ENCODE results near the gene CHCHD3.
"Not testable (repeated sequence)": the region's sequence is repeated elsewhere in the genome, so short reads cannot be mapped to it uniquely, and the experiment has no call there.

The CHCHD3 gene

DNA sequence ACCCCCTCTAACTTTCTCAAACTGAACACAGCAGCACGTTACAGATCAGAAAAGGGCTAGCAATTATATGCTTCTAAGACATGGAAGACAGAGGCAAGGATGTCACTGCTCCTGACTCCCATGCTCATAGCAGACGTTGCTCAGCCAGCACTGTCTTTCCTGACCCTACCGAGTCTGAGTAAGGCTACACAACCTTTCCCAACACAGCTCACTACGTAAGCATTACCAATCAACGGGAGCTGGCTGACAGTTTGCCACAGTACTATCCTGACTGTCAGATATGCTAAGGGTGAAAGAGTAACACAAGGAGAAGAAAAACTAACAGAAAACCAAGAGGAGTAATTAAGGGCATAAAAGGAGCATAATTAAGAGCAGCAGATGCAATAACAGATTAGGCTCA is 171.2 kb downstream of the CHCHD3 start:
- TF ChIP-seq CTCF (IDR thresholded peaks at IDR 0.05; ENCODE audit: insufficient read depth, low read depth, low read length, missing control alignments) = no peak
- H3K4me3 ChIP-seq (ENCODE audit: low read depth, low read length) = no peak overlapping the region

DNA sequence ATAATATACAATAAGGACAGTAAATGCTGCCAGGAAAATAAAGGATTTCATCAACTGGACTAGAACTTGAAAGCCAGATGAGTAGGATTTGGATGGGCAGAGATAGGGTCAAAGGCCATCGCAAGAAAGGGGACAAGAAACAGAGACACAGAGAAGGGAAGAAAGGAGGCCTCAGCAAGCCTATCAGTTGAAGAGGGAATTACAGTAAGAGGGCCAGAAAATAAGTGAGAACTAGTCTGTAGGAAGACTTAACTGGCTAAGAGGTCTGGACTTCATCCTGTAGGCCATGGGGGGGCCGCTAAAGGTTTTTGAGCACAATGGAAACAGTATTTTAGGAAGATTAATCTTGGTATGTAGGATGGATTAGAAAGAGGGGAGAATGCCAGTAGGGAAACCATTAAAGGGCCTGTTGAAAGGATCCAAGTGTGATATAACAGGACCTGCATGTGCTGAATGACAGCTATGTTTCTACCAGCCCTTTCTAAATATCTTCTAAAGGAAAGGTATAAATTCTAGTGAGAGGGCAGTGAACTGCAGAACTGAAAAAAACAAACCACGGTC is 174.4 kb downstream of the CHCHD3 start:
- H3K4me3 ChIP-seq (ENCODE audit: low read depth, low read length) = no peak overlapping the region
- DNase-seq (ENCODE audit: low read depth) = no peak
- no peak for TF ChIP-seq CTCF (IDR thresholded peaks at IDR 0.05; ENCODE audit: insufficient read depth, low read depth, low read length, missing control alignments)

More for the DNA sequence above, 171.2 kb downstream of the CHCHD3 start:
- DNase-seq (ENCODE audit: low read depth) = no peak

DNA sequence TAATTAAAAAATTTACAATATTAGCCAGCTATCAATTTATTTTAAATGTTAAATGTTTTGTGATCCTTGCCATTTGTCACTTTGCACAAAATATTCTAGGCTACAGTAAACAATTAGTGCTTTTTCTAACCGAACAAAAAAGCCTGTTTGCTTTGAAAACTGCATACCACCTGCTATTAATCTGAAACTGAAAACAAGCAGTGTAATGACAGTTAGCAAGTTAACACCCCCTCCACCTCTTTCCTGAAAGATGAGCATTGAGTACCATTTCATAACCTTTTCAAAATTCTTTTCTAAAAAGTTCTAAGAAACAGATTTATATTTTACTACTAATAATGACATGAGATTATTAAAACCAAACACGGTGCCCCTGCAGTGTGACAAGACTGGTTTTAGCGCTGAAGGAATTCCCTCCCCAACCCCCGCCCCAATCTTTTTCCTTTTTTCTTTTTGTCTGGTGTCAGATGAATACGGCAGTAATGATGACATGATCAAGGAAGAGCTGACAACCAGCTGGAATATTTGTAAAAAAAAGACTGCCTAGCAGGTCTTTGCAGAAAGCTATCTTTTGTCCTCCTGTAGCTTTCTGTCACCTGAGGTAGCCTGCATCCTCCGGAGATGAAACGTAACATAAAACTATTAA is 175.6 kb downstream of the CHCHD3 start:
- no peak for DNase-seq (ENCODE audit: low read depth)

GRCh38 chr7:132905136-132905535 is 176.8 kb downstream of the CHCHD3 start:
- not testable (repeated sequence) for H3K4me3 ChIP-seq (ENCODE audit: low read depth, low read length); DNase-seq (ENCODE audit: low read depth)

More for the DNA sequence above, 175.6 kb downstream of the CHCHD3 start:
- TF ChIP-seq CTCF (IDR thresholded peaks at IDR 0.05; ENCODE audit: insufficient read depth, low read depth, low read length, missing control alignments) = no peak
- no peak overlapping the region for H3K4me3 ChIP-seq (ENCODE audit: low read depth, low read length)

DNA sequence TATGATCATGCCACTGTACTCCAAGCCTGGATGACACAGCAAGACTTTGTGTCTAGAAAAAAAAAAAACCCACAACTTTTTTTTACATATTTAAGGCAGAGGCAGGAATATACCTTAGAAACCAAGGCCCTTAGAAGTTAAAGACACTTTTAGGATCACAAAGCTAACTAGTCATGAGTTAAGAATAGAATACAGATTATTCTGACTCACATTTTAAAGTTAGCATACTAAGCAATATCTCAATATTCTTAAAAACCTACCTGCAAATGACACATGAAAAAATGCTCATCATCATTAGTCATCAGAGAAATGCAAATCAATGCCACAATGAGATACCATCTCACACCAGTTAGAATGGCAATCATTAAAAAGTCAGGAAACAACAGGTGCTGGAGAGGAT is 177.7 kb downstream of the CHCHD3 start:
- H3K4me3 ChIP-seq (ENCODE audit: low read depth, low read length) = no peak overlapping the region
- DNase-seq (ENCODE audit: low read depth) = no peak
- TF ChIP-seq CTCF (IDR thresholded peaks at IDR 0.05; ENCODE audit: insufficient read depth, low read depth, low read length, missing control alignments) = no peak

DNA sequence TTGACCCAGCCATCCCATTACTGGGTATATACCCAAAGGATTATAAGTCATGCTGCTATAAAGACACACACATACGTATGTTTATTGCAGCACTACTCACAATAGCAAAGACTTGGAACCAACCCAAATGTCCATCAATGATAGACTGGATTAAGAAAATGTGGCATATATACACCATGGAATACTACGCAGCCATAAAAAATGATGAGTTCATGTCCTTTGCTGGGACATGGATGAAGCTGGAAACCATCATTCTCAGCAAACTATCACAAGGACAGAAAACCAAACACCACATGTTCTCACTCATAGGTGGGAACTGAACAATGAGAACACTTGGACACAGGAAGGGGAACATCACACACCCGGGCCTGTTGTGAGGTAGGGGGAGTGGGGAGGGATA is 179.6 kb downstream of the CHCHD3 start:
- not testable (repeated sequence) for H3K4me3 ChIP-seq (ENCODE audit: low read depth, low read length); DNase-seq (ENCODE audit: low read depth)

GRCh38 chr7:132901241-132901640 is 180.6 kb downstream of the CHCHD3 start:
- no peak for DNase-seq (ENCODE audit: low read depth)
- H3K4me3 ChIP-seq (ENCODE audit: low read depth, low read length) = no peak overlapping the region
- TF ChIP-seq CTCF (IDR thresholded peaks at IDR 0.05; ENCODE audit: insufficient read depth, low read depth, low read length, missing control alignments) = no peak

GRCh38 chr7:132899833-132900232 is 182.1 kb downstream of the CHCHD3 start:
- no peak for TF ChIP-seq CTCF (IDR thresholded peaks at IDR 0.05; ENCODE audit: insufficient read depth, low read depth, low read length, missing control alignments)
- no peak for DNase-seq (ENCODE audit: low read depth)
- H3K4me3 ChIP-seq (ENCODE audit: low read depth, low read length) = no peak overlapping the region

- not testable (repeated sequence) for DNase-seq (ENCODE audit: low read depth); H3K4me3 ChIP-seq (ENCODE audit: low read depth, low read length)
These were observed 183.2 kb downstream of the CHCHD3 start for GRCh38 chr7:132898641-132899175.
